Breast epithelium (tissue), 3 donors: Measurements from ENCODE around the gene EIF1AX.

ENCODE experiments used
- POLR2A ChIP-seq: fragments of 450-650 bp; IDR thresholded peaks from one replicate; pipeline ENCODE4 v1.6.1; 2016; ENCODE audit warnings: antibody characterized with exemption, mild to moderate bottlenecking, moderate library complexity
- POLR2AphosphoS5 ChIP-seq, 3 donors: sonication (generic); formaldehyde crosslinking; IDR thresholded peaks; one replicate each; pipeline ENCODE4 v1.6.1; 2017; ENCODE audit warnings: antibody characterized with exemption in 3 of 3
- TF ChIP-seq, protein P1 (sequence below), 3 donors: fragments of 450-650 bp; IDR thresholded peaks; one replicate each; pipeline ENCODE4 v1.5.1; 2016 to 2017; ENCODE audit warnings: antibody characterized with exemption in 3 of 3, mild to moderate bottlenecking in 3 of 3, moderate library complexity in 3 of 3

DNA sequence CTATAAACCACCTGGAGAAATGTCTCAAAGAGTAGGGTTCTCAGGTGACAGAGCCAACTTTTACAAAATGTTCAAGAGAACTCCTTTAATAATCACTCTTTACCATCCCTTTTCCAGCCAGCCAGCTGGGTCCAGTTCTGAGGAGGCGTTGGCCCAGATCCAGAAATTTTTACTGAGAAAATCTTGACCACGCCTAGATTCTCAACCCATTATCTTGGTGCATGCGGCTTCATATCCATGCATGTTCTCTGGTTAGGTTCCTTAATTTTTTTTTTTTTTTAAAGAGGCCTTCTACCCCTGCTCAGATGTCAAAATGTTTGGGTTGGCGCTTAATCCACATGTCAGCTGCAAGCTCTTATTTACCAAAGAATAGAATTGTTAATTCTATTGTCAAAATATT is 13.0 kb downstream of the EIF1AX start:
- TF ChIP-seq, protein P1, sequence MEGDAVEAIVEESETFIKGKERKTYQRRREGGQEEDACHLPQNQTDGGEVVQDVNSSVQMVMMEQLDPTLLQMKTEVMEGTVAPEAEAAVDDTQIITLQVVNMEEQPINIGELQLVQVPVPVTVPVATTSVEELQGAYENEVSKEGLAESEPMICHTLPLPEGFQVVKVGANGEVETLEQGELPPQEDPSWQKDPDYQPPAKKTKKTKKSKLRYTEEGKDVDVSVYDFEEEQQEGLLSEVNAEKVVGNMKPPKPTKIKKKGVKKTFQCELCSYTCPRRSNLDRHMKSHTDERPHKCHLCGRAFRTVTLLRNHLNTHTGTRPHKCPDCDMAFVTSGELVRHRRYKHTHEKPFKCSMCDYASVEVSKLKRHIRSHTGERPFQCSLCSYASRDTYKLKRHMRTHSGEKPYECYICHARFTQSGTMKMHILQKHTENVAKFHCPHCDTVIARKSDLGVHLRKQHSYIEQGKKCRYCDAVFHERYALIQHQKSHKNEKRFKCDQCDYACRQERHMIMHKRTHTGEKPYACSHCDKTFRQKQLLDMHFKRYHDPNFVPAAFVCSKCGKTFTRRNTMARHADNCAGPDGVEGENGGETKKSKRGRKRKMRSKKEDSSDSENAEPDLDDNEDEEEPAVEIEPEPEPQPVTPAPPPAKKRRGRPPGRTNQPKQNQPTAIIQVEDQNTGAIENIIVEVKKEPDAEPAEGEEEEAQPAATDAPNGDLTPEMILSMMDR (IDR thresholded peaks at IDR 0.05): no peak
- TF ChIP-seq POLR2AphosphoS5 (IDR thresholded peaks at IDR 0.05) (no peak), POLR2A (no peak)
